Adrenal gland (tissue), 5 donors: ENCODE data around the gene DHRS1.

Source experiments
- CTCF ChIP-seq, 6 experiments: fragments of 450-650 bp in 4 of 6; fragments of 200-600 bp in 2 of 6; sonication (generic) in 1 of 6; IDR thresholded peaks; 1 replicate in 5 of 6; 2 replicates in 1 of 6; pipeline versions ENCODE4 v1.5.1 to v1.8.0; 2016 to 2021; ENCODE audit warnings: antibody characterized with exemption in 6 of 6, mild to moderate bottlenecking in 2 of 6, moderate library complexity in 1 of 6
- POLR2A ChIP-seq, 2 donors: fragments of 450-650 bp; IDR thresholded peaks; one replicate each; pipeline ENCODE4 v1.6.1; 2017; ENCODE audit warnings: antibody characterized with exemption in 2 of 2, mild to moderate bottlenecking in 2 of 2, moderate library complexity in 1 of 2
- donor health status: DM: no; HTN: no; CAD: no.

GRCh38 chr14:24307156-24307574 lies 7.6 kb upstream of the DHRS1 start:
- TF ChIP-seq CTCF (IDR thresholded peaks at IDR 0.05) (no peak), POLR2A (IDR thresholded peaks at IDR 0.05) (no peak)
